ENCODE results near the gene NBEA.
"Not testable (repeated sequence)": the region's sequence is repeated elsewhere in the genome, so short reads cannot be mapped to it uniquely, and the experiment has no call there.

The NBEA gene

DNA sequence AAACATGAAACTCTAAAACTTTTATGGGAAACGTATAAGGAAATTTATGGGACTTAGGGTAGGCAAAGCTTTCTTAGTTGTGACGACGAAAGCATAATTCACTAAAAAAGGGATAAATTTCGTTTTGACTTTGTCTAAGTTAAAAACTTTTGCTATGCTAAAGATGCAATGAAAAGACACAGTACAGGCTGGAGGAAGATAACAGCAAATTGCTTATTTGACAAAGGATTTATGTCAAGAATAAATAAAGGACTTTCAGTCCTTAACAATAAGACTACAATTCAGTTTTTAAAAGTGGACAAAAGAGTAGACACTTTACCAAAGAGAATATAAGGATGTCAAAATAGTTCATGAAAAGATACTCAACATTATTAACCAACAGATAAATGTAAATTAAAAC is 150.2 kb downstream of the NBEA start:
- DNase-seq (ENCODE audit: low read depth in 2 of 2): no peak

GRCh38 chr13:35092751-35093150 is 150.7 kb downstream of the NBEA start:
- no peak for DNase-seq (ENCODE audit: low read depth in 2 of 2)

GRCh38 chr13:35093356-35093755 is 151.3 kb downstream of the NBEA start:
- DNase-seq (ENCODE audit: low read depth in 2 of 2): no peak

- DNase-seq (ENCODE audit: low read depth in 2 of 2): not testable (repeated sequence)
These were observed 164.7 kb downstream of the NBEA start for GRCh38 chr13:35106771-35107170.

DNA sequence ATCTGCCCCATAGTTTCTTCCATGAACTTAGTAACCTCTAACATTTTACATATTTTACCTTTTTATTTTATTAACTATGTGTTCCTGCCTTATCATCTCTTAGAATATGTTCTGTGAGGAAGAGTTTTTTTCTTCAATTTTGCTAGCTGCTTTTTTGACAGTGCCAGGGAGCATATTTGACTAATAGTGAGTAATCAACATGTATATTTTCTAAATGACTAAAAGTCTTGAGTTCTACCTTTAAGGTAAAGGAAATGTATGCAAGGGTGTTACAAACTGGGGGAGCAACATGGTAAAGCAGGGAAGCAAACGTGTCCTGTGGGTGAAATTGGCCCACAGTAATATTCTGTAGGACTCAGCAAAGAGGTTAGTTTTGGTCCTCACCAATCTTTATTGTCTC is 165.5 kb downstream of the NBEA start:
- no peak for DNase-seq (ENCODE audit: low read depth in 2 of 2)

DNA sequence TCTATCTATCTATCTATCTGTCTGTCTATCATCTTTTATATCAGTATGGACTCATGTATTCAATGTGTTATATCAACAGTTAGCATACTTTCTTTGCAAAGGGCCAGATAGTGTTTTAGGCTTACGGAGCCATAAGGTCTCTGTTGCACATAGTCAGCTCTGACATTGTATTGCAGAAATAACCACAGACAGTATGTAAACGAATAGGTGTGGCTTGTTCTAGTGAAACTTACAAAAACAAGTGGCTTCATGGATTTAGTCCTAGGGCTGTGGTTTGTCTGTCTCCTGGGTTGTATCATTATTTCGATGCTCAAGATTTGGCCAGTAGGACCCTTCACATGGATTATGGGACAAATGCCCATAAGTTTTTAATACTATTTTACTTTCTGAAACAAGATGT is 171.5 kb downstream of the NBEA start:
- not testable (repeated sequence) for DNase-seq (ENCODE audit: low read depth in 2 of 2)

DNA sequence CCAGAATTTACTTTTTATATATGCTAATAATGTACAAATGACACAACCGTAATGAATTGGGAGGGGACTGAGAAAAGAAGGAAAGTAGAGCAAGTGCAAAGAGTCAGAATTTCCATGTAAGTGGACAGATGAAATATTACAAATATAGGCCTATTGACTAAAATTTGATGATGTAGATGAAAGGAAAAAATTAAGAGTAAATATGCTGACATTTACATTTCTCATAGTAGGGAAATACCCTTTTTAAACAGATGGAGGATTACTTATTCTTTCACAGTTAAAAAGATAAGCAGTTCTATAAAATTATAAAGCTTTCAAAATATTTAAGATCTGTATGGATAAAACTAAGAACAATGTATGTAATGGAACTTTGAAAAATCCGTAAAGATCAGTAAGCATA is 185.4 kb downstream of the NBEA start:
- DNase-seq (ENCODE audit: low read depth in 2 of 2): no peak

GRCh38 chr13:35129500-35129899 is 187.4 kb downstream of the NBEA start:
- no peak for DNase-seq (ENCODE audit: low read depth in 2 of 2)

DNA sequence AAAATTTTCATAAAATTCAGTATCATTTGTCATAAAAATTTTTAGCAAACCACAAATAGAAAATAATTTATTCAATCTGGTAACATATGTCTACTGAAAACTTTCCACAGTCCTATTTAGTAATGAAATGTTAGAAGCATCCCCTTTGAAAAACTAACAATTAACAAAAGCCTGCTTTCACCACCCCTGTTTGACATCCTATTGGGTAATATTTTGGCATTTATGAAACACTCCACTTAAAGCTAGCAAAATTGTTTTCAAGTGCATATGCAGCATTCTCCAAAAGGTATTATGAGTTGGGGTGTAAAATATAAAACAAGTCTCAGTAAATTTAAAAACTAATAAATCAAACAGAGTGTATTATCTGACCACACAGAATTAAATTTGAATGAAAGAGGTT is 189.4 kb downstream of the NBEA start:
- no peak for DNase-seq (ENCODE audit: low read depth in 2 of 2)

GRCh38 chr13:35136585-35136984 is 194.5 kb downstream of the NBEA start:
- DNase-seq (ENCODE audit: low read depth in 2 of 2): no peak

DNA sequence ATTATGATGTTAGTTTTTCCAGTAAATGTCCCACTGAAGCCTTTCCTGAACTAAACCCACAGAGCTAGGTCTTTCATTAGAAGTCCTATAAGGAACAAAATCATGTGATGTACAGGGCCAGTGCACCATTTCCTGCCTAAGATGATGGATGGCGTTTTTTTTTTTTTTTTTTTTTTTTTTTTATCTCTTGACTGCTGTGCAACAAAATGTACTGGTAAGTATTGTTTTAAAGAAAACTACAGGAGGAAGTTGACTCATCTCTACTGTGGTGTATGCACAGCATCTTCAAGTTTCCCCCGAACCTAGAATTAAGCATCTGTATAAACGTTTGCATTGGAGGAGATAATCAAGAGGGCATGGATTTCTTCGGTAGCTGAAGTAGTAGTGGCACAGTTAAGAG is 197.5 kb downstream of the NBEA start:
- DNase-seq (ENCODE audit: low read depth in 2 of 2): no peak

DNA sequence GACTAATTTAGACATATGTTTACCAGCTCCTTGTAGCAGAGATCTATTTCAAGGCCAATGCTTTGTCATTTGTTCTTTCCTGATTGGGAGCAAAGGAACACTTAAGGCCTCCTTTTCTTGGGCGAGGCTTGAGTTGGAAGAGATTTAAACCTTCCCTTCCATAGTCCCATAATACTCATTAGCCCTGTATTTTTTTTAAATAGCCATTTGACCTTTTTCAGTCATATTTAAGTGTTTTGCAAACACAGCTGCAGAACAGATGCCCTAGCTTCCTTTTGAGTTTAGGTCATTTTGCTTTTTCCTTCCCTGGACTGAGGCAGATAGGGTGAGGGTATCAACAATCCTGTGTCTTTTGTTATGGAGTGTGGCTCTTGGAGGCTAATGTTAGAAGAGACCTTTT is 198.3 kb downstream of the NBEA start:
- DNase-seq (ENCODE audit: low read depth in 2 of 2): no peak

GRCh38 chr13:35140831-35141230 is 198.8 kb downstream of the NBEA start:
- no peak for DNase-seq (ENCODE audit: low read depth in 2 of 2)

- no peak for DNase-seq (ENCODE audit: low read depth in 2 of 2)
These were observed 201.1 kb downstream of the NBEA start for GRCh38 chr13:35143123-35143522.

- DNase-seq (ENCODE audit: low read depth in 2 of 2): no peak
These were observed 202.3 kb downstream of the NBEA start for GRCh38 chr13:35144166-35144890.

GRCh38 chr13:35146686-35147085 is 204.6 kb downstream of the NBEA start:
- DNase-seq (ENCODE audit: low read depth in 2 of 2): no peak

DNA sequence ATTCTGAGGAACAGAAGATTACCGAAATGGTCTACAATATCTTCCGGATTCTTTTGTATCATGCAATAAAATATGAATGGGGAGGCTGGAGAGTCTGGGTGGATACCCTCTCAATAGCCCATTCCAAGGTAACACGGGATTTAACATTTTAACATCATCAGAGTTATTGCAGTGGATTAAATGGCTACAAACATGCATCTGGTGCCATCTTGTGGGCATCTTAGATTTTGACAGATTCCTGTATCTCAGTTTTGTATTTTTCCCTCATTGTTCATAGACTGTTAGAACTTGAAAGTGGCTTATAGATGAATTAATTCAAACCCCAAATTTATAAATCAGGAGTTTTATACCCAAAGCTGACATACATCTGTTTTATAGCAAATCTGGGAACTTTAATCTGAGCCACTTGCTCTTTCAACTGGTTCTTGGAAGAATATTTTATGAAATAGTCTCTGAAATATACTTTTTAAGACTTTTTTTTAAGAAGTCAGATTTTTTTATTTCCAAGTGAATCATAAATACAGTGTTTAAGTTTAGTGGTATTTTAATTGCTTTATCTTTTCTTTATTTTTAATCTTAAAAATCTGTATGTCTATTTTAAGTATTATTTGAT is 215.2 kb downstream of the NBEA start:
- no peak for DNase-seq (ENCODE audit: low read depth in 2 of 2)

- DNase-seq (ENCODE audit: low read depth in 2 of 2): no peak
These were observed 217.0 kb downstream of the NBEA start for GRCh38 chr13:35159041-35159440.

DNA sequence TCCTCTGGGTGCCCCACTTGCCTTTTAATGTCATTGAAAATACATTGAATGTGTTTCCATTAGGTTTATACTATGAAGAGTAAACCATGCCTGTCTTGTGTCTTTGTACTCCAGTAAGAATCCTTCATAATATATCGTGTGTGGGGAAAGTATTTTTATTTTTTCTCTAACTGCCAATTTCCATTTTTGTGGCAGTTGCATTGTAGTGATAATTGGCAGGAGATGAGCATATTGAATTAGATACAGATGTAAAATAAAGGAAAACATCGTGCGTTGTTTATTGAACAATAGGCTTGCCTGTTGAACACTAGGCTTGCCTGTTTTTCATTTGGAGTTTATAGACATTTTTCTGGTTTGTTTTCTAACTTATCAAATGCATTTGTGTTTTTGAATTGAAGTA is 218.8 kb downstream of the NBEA start:
- DNase-seq (ENCODE audit: low read depth in 2 of 2): no peak

DNA sequence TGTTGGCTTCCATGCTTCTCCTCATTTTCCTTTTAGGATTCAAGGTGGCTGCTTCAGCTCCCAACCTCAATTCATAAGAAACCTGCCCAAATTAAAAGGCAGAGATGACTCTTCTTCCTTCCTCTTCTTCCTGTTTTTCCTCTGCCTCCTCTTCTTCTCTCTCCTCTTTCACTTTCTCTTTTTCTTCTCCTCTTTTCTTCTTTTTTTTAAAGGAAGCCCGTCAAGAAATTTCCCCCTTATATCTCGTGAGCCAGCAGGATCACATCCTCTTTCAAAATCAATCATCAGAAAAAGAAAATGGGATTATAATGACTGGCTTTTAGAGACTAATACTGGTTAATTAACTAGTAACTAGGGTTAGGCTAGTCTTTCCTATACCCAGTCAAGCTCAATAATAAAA is 220.3 kb downstream of the NBEA start:
- DNase-seq (ENCODE audit: low read depth in 2 of 2): no peak

- no peak for DNase-seq (ENCODE audit: low read depth in 2 of 2)
These were observed 221.6 kb downstream of the NBEA start for GRCh38 chr13:35163674-35164073.

DNA sequence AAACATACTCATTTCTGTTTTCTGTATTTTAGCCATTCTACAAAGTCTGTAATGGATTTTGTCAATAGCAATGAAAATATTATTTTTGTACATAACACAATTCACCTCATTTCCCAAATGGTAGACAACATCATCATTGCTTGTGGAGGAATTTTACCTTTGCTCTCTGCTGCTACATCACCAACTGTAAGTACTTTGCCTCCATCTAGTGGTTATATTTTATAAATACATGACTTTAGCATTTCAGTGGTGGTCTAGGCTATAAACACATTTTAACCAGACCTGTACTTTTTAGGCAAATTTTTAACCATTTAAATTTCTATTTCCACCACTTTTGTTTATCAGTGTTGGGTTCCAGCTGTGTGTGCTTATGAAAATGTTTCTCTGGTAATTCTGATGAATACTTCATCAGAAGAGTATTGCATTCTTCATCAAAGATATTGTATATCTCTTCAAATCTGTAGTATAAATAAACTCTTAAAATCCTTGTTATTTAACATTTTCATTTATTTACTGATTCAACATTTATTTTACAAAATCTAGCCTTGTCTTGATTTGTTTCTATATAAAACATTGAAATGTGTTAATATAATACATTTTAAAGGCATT is 222.4 kb downstream of the NBEA start:
- no peak for DNase-seq (ENCODE audit: low read depth in 2 of 2)

DNA sequence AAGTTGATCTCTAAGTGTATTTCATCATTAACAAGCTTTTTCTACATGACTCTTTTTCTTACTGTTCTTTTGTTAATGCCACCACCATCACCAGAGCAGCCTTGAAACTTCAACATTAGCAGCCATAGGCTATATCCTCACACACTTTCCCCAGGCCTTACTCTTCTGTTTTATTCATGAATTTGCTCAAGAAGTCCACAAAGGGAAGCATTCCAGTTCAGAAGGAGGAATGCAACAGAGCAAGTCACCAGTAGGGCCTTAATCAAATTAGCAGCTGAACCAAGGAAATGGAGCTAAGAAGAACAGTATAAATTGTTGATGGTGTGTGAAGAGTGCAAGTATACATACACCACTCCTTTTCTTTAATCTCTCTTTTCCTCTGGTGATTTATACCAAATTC is 223.1 kb downstream of the NBEA start:
- DNase-seq (ENCODE audit: low read depth in 2 of 2): no peak

Measured in stimulated activated CD8-positive, alpha-beta memory T cell treated with anti-CD3 and anti-CD28 coated beads, Interleukin-7, amount 100 ng/mL, for 4 hours (primary cell).